ENCODE measurements around the gene TBX18.

The TBX18 gene

DNA sequence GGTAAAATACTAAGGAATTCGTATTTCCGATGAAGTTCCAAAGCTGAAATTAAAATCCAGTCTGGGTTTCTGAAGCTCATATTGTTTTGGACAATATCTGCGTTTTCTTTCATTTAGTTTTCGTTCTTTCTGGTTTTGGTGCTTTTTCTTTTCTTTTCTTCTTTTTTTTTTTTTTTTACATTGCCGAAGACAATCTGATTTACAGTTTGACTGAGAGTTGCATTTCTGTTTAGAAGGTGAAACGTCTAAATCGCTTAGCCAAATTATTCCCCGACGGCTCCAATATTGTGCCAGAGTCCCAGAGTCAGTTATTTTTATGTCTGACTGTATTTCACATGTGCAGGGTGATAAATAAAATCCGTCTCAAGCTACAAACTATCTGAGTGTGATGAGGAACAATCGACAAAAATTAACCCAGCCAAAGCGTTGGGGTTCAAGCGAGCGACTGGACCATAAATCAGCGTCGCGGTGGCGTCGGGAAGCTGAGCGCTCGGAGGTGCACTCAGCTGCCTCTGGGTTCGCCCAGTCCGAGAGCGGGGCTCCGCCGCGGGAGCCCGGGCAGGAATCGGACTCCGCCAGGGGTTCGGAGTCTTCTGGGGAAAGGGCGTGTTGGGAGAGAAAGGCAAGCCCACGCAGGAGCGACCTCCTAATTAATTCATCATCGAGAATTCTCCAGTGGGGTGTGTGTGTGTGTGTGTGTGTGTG is 8.2 kb upstream of the TBX18 start:
- no peak for DNase-seq

DNA sequence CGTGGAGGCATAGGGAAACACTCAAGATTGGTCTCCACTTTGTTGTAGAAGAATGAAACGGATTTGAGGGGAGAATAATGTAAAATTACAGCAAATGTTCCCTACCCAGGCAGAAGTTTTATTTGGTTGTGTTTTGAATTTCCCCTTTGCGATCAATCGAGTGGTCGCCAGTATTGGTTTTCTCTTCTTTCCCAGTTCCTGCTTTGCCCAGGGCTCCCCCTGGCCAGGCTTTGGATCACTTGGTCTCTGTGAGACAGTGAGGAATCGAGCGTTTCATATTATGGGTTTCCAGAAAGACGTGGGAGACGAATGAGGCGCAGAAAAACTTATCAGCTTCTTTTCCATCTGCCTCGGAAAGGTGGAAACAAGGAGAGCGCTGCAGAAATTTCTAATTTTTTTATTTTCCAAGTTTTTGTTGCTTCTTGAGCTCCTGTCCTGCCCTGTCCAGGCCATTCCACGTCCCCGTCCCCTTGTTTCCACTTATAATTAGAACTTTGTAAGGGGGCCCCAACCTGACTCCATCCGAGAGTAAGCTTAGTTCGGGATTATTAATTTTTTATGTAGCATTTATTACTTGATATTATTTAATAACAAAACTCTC is 7.5 kb upstream of the TBX18 start:
- DNase-seq = no peak

GRCh38 chr6:84771125-84771755 is 6.8 kb upstream of the TBX18 start:
- DNase-seq = no peak

DNA sequence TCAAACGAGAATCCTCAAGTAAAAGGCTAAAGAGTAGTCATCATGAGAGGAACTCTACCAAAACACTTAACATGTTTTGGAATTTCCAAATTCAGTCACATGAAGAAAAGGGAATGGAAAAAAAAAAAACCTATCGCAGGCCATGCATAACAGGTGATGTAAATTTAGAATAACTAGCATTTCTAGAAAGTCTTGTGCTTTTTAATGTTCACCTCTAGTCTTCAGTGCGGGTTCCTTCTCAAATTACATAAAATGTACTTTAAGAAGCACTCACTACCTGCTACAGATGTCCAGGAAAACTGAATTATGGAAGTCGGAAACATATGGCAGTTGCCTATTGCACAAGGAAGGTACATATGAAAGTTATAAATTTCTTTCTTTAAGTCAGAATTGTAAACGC is 6.1 kb upstream of the TBX18 start:
- DNase-seq = no peak

DNA sequence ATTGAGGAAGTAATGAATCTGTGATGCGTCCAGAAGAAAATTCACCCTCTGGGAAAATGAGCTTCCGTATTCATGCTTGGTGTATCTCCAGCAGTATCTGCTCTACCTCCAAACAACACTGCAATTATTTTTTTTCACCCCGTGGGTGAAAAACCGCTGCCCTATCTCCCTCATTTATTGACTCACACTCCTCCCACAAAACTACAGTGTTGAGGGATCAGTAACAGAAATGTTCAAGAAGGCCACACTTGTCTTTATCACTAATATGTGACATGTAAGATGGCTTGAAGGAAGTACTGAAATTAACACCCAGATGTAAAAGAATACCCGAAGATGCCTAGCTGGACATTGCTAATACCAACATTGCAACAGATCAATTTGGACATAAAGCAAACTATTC is 4.9 kb upstream of the TBX18 start:
- no peak for DNase-seq

GRCh38 chr6:84768442-84769174 is 4.2 kb upstream of the TBX18 start:
- DNase-seq = no peak

DNA sequence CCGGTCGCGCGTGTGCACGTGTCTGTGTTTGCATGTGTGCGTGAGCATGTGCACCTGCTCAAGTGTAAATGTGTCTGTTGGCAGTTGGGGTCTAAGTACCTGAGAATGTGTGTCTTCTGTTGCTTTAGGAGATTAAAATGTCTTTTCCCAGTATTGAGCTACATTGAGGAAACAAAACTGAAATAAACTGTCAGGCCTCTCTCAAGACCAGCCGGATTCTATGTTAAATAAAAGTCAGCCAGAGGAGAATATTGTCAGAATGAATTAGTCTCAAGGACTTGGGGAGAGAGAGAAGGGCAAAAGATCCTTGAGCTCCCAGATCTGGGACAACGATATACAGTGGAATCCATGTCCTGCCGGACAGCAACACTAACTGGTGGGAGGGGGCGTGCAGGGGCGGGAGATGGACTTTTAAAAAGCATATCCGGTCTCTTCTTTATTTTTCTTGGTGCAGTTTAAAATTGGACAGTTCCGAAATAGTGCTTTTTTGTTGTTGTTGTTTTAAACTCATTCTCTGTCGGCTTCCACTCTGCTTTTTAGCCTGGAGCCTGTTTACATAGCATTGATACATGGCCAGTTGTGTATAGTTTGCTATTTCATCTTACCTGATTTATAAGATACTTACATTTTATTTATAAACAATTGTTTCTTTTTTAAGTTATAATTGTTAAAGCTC is 3.3 kb upstream of the TBX18 start:
- no peak for DNase-seq

DNA sequence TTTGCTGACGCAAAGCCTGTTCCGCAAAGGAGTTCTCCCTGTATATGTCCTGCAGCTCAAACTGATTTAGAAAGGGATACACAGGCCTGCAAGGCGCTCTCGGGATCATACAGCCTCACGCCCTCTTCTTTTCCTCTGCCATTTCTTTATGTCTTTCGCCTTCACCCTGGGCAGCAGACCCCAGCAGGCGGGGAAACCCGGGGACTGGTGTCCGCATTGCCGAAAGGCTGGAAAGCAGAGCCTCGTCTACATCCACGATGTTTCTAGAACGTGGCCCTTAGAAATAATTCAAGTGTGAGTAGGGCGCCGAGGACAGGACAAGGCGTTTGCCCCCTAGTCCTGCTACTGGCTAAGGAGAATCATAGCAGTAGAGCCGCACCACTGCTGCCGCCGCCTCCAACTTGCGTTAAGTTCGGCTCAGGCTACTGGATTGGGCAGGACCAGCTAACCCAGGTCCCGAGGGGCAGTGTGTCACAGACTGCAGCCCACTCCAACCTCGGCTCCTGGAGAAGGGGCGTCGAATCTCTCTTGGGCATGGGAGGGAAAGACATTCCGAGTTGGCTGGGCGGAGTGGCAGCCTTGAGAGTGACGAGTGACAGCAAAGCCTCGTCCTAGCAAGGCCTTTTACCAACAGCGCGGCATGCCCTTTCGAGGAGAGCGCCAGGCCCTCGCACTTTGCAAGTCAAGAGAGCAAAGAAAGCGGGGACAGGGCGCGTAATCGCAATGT is 2.6 kb upstream of the TBX18 start:
- no peak for DNase-seq

DNA sequence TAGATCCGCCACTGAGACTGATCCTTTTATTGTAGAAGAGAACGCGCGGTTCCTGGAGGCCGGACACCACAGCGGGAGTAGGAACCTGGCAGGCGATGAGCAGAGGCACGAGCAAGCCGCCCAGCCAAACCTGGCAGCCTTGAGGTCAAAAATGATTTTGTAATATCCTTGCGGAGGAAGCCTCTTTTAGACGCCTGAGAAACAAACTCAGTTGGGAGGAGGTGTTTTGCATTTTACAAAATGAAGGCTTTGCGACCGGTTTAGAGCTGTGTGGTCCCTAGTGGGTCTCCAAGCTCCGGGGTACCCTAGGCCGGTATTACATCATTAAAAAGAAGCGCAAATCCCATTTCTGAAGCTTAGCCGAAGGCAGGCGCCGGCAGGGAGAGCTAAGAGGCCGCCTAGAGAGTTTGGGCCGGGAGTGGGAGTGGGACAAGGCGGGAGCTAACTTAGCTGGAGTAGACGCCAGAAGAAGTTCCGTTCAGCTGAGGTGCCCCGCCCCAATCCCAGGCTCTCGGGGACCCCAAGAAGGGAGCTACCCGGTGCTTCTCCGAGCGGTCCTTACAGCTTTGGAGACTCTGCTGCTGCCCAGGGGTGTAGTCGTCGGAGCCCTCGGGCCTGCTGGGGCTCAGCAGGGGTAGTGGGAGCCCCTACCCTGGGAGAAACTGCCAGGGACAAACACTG is 1.9 kb upstream of the TBX18 start:
- no peak for DNase-seq

GRCh38 chr6:84763886-84764331 is 489 bp downstream of the TBX18 start:
- no peak for DNase-seq

DNA sequence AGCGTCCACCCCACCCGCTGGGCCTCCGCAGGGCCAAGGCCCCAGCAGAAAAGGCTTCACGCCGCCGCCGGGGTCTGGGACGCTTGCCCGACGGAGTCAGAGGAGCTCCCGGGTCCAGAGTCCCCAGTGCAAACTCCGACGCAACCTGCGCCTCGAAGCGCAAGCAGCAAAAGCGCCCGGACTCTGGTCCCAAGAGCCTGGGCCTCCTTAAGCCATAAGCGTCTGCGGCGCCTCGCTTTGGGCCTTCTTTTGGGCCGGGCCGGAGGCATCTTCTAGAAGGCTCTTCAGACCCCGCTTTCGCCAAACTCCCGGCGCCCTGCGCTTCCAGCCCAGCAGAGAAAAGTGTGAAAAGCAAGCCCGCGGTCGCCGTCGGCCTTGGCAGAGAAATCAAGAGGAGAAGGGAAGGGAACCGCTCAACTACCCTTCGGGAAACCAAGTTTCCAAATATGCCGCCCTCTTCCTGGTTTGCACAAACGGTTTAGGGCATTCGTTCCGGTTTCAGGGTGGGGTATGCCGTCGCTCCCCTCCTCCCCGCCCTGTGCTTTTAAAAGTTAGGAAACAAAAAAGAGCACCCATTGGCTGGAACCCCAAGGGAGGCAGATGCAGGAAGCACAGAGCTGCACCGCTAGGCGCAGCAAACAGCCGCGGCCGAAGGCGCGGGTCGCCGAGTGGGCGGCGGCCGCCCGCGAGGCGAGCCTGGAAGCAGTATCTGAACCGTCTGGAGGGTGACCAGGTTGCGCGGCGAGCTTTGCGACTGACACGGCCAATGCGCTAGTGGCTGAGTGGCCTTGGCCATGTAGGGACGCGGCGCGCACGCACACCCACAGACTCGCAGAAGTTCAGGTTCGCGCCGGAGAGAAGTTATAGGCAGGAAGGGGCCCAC is 1.2 kb downstream of the TBX18 start:
- DNase-seq = no peak

- no peak for DNase-seq
Measured at GRCh38 chr6:84762220-84763002, 2.0 kb downstream of the TBX18 start.

DNA sequence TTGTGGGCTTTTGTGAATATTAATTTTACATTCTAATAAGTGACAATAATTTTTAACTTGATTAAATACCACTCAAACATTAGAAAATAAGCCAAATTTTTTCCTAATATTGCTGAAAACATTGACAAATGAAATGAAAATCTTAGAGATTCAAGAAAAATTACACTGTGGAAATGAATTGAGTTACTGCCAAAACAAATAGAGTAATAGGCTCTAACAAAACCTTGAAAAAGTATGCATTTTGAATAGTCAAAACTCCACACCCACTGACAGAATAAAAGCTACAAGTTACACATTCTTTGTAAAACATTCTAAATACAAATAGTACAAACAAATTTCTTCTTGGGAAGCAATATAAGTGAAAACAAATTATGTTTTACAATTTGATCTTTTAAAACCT is 5.9 kb downstream of the TBX18 start:
- DNase-seq = no peak

DNA sequence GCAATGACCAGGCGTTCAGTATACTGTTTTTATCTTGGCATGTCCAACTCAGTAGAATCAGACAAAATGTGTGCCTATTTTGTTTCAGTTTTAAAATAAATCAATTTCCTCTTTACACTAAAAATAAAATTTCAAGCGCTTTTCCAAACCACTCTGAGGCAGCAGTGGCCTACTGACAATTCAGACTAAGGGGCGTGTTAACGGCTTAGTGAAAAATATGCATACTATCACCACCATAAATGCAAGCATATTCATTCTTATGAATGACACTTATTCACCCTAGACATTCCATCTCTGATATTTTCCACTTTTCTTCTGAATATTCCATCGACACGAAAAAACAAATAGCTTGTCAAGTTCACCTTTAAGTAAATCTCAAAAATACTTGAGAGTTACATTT is 7.5 kb downstream of the TBX18 start:
- DNase-seq = no peak

DNA sequence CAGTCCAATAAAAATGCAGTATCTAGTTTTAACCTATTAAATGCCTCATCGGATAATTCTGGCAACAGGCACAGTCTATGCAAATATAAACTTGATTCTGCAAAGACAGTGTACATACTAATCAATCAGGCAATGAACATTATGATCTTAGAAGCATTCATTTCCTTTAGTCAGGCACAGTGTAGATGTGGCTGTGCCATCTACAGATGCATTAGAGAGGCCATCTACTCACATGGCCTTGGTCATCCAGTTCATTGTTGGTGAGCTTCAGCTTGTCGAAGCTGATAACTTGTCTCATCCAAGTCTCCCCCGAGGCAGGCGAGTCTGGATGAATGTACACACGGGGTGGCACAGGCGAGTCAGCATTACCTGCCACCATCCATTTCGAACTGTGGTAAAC is 7.9 kb downstream of the TBX18 start:
- DNase-seq = no peak

- DNase-seq = no peak
Measured at GRCh38 chr6:84753173-84753572, 11.2 kb downstream of the TBX18 start.

GRCh38 chr6:84752118-84752850 is 12.1 kb downstream of the TBX18 start:
- DNase-seq = no peak

DNA sequence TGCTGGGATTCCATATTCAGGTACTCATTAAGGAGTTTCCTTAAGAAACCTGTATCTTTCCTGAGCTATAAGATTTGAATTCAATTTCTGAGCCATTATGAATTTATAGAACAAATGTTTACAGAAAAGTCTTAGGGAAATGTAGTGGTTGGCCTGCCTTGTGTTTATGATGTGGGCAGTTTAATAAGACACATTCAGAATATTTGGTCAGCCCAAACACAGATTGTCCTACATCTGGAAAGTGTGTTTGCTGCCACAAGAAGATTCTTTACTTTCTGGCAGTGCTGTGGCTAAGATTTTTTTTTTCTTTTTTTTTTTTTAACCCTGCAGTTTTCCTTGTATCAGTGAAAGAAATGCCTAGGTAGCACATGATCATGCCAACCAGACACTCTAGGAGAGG is 15.2 kb downstream of the TBX18 start:
- DNase-seq = no peak

DNA sequence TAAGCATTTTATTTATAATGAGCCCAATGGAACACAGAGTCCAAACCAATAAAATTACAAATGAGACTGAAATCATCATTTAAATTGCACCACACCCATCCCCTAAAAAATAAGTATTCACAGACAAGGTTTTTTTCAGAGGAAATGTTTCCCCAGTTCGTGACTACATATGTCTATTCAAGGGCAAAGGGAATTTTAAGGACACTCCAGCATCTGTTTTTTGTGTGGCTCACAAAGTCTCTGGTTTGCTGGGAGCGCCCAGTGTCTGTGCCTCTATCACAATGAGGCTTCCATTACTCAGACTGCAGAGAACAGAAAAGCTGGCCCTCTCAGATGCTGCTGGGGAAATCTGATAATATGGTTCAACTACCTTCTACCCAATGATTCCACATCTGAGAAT is 16.0 kb downstream of the TBX18 start:
- no peak for DNase-seq

Data from hematopoietic multipotent progenitor cell treated with erythropoietin and hydrocortisone succinate and interleukin-3 and kit ligand, for 6 days (in vitro differentiated cells).